Choroid plexus epithelial cell (primary cell): ENCODE data around the gene ST8SIA6.

Source experiments
- DNase-seq: peaks from one replicate; pipeline ENCODE4 v3.0.0-alpha.2; 2010; ENCODE audit warnings: low read depth
- H3K4me3 ChIP-seq: 2 replicates; pipeline ENCODE4 v1.5.1; 2011; ENCODE audit warnings: low read depth, mild to moderate bottlenecking, control low read depth, low read length, moderate library complexity
- CTCF ChIP-seq: conservative IDR thresholded peaks from 2 replicates; pipeline ENCODE4 v1.5.1; 2011; ENCODE audit warnings: low read depth, mild to moderate bottlenecking, control low read depth, inconsistent platforms, low read length, moderate library complexity

ST8SIA6 gene

DNA sequence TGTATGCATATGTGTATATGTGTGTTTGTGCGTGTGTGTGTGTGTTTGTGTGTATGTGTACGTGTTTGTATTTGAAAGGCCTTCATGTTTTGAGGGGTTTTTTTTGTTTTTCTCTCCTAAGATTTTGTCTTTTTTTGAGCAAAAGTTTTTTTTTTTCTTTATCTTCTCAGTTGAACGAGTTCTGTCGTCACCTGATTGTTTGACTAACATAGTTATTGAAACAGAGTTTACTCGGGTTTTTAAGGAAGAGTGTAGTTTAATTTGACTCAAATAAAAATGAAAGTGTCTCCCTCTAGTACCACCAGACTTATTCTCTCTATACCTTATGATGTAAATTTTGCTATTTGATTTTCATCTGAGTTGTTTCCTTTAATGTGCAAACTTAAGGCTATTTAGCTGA, 73.5 kb downstream of the ST8SIA6 start:
- DNase-seq: no peak
- H3K4me3 ChIP-seq: no peak overlapping the region
- no peak for TF ChIP-seq CTCF

DNA sequence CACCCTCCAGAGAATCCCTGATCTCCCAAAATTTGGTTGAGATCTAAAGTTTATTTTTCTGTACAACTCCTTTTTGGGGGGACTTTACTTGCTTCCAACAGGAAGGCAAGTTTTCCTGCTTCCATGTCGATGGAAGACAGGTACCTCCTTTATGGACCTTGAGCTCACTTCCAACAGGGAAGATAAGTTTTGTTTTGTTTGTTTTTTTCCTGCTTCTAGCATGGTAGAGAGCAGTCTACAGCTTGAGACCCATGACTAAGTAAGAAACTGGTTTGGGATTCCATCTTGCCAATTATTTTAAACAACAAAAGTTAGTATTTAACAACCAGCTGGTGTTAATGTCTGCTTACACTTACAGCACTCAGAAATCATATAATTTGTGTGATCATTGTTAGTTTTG, 74.4 kb downstream of the ST8SIA6 start:
- TF ChIP-seq CTCF: no peak
- no peak for DNase-seq
- no peak overlapping the region for H3K4me3 ChIP-seq

- no peak for TF ChIP-seq CTCF
- no peak for DNase-seq
- no peak overlapping the region for H3K4me3 ChIP-seq
Observed at GRCh38 chr10:17379151-17379690, 75.2 kb downstream of the ST8SIA6 start.

GRCh38 chr10:17375936-17376584, 78.3 kb downstream of the ST8SIA6 start:
- TF ChIP-seq CTCF: peak; percentile 70
- no peak overlapping the region for H3K4me3 ChIP-seq
- peak; percentile 32 for DNase-seq

- no peak for DNase-seq
- TF ChIP-seq CTCF: no peak
- no peak overlapping the region for H3K4me3 ChIP-seq
Observed at GRCh38 chr10:17368708-17369272, 85.6 kb downstream of the ST8SIA6 start.

DNA sequence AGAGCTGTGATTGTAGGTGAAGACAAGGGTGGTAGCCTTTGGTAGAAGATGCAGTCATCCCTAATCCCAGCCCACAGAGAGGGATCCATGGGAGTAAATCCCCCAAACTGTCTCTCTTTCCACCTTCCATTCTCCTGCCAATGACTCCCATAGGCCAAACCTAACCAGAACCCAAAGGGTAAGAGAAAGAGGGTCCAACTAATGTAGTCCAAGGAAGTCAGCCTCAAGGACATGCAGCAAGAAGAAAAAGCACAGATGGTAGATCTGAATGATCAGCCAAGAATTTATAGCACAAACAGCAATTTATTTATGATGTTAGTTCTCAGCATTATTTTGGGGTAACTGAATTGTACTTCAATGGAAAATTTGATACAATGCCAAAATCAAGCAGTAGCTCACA, 87.7 kb downstream of the ST8SIA6 start:
- no peak overlapping the region for H3K4me3 ChIP-seq
- TF ChIP-seq CTCF: no peak
- no peak for DNase-seq

- H3K4me3 ChIP-seq: no peak overlapping the region
- no peak for TF ChIP-seq CTCF
- no peak for DNase-seq
Observed at GRCh38 chr10:17365402-17365801, 89.0 kb downstream of the ST8SIA6 start.
